GM12801 (cell line): ENCODE measurements around the gene DGKH.

ENCODE experiments used
- TF ChIP-seq, protein P1 (sequence below): IDR thresholded peaks from one replicate; pipeline ENCODE4 v1.5.1; 2011; ENCODE audit warnings: control low read depth; ENCODE audit not compliant: insufficient read length; ENCODE audit errors: extremely low read depth

DGKH gene

DNA sequence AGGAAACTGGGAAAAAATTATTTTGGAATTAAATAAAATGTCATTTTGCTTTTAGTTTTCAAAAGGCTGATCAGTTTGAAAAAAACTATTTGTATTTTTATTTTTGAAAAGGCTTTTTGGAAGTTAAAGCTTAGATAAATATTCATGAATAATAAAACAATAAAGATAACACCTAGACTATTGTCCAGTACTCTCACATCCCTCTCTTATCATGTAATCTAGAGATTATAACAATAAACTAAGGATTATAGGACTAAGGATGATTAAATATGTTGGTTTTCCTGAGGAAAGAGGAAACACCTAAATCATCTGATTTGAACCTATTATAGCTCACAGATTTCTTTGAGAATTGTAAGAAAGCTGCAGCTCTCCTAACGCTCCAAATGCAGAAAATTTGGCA is 142.1 kb downstream of the DGKH start:
- TF ChIP-seq, protein P1, sequence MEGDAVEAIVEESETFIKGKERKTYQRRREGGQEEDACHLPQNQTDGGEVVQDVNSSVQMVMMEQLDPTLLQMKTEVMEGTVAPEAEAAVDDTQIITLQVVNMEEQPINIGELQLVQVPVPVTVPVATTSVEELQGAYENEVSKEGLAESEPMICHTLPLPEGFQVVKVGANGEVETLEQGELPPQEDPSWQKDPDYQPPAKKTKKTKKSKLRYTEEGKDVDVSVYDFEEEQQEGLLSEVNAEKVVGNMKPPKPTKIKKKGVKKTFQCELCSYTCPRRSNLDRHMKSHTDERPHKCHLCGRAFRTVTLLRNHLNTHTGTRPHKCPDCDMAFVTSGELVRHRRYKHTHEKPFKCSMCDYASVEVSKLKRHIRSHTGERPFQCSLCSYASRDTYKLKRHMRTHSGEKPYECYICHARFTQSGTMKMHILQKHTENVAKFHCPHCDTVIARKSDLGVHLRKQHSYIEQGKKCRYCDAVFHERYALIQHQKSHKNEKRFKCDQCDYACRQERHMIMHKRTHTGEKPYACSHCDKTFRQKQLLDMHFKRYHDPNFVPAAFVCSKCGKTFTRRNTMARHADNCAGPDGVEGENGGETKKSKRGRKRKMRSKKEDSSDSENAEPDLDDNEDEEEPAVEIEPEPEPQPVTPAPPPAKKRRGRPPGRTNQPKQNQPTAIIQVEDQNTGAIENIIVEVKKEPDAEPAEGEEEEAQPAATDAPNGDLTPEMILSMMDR: no peak

DNA sequence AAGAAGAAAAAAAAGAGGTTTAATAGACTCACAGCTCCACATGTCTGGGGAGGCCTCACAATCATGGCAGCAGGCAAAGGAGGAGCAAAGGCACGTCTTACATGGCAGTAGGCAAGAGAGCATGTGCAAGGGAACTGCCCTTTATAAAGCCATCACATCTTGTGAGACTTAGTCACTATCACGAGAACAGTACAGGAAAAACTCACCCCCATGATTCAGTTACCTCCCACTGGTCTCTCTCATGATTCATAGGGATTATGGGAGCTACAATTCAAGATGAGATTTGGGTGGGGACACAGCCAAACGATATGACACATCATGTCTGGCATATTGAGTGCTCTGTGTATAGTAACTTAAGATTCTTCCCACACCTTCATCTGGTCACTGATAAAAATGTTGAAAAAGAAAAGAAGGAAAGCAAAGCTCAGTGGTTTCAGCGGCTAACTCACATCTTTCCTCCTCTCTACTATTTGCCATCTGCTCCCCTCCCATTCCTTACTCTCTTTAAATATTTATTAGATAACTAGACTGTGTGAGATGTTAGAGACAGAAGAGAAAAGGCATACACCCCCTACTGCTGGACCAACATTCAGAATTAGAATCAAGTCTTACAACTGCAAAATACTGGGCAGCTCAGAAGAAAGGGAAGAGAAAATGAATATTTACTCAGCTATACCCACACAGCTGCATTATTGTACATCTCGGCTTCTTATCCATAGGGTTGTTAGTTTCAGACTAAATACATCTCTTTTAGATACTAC is 163.4 kb downstream of the DGKH start:
- TF ChIP-seq, protein P1: no peak

DNA sequence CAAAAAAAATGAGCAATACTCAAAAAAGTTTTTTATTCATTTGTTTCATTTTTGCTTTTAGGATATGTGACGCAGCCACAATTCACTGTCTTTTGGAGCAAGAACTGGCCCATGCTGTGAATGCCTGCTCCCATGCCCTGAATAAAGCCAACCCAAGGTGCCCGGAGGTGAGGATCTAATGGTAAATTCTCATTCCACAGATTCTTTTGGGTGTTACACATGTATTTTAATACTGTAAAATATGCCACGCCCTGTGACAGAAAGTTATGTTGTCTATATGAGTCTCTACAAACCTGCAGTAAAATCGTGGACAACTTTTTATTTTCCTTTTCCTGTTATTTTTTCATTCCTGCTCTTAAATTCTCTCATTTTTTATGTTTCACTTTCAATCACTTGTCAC is 166.0 kb downstream of the DGKH start:
- TF ChIP-seq, protein P1: no peak

DNA sequence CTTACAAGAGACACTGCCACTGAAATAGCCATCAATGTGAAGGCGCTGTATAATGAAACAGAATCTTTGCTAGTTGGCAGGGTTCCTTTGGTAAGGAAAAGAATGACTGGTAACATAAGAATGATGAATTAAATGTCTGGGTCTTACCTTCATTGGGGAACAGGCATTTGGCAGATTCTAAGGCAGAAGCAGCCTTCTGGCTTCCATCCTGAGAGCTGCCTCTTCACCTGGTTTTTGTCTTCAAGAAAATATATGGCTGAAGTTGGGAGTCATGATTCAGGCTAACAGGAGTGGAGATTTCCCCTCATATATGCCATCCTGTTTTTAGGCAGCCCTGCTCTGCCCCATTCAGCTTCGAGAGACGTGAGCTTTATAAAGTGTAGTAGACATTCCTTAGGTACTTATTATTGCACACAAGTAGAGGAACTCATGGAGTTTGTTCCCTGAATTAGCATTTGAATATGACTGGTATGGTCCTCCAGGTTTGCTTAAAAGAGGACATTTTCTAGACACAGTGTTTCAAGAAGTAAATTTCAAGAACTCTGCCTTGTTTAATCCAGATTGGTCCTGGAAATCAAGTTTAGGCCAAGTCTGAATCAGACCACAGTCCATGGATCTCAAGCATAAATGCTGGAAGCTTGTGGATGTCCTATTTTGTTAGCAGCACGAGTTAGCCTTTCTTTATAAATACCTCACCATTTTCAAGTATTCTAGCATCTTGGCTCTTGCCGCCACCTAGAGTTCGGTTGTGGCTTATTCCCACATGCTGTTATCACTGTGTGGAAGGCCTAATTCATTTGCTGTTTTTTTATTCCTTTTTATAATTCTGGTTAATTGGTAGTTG is 167.4 kb downstream of the DGKH start:
- TF ChIP-seq, protein P1: no peak

DNA sequence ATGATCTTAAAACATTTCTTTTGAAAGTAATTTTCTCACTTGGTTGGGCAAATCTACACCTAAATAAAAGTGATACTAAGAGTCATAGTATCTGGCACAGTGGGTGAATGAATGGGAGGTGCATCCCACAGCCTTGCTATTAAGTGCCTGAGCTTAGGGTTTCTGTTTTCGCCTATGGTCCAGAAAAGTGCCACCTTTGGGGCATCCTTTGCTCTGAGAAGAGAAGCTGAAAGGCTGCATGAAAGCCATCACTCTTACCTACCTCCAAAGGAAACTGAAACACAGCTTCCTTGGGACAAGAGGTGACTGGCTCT is 167.9 kb downstream of the DGKH start:
- TF ChIP-seq, protein P1: no peak

DNA sequence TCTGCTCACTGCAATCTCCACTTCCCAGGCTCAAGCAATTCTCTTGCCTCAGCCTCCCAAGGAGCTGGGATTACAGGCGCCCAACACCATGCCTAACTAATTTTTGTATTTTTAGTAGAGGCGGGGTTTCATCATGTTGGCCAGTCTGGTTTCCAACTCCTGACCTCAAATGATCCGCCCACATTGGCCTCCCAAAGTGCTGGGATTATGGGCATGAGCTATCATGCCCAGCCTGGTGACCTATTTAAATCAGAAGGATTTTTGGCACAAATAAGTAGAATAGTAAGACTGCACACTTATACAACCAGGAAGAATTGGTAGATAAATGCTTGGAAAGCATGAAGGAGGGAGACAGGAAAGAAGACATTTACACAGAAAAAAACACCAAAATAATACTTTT is 170.1 kb downstream of the DGKH start:
- TF ChIP-seq, protein P1: no peak

DNA sequence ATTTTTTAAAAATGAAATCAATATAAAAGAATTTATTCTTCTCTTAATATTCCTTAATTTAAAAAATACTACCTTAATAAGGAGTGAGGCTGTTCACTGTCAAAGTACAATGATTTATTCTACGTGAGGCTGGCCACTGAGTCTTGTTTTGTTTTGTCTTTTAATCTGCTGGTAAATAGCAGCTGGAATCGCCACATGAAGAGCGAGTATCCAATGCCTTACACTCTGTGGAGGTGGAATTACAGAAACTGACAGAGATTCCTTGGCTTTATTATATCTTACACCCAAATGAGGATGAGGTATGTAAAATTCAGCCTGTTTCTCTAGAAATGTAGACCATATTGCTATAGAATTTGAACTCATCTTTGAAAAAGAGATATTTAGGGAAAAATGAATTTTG is 170.6 kb downstream of the DGKH start:
- TF ChIP-seq, protein P1: no peak
